HCT116 (cell line): ENCODE results near the gene SLC13A4.

Experiments used
- CEBPB ChIP-seq: IDR thresholded peaks from 2 replicates; pipeline ENCODE4 v1.6.1; 2012; ENCODE audit warnings: low read depth
- EZH2 ChIP-seq: fragments of 200-600 bp; sonication (generic); IDR thresholded peaks from 2 replicates; pipeline ENCODE4 v1.6.1; 2017; ENCODE audit warnings: antibody characterized with exemption, mixed run types
- EZH2phosphoT487 ChIP-seq: fragments of 200-600 bp; IDR thresholded peaks from 2 replicates; pipeline ENCODE4 v1.6.1; 2018; ENCODE audit warnings: antibody characterized with exemption, borderline replicate concordance
- POLR2A ChIP-seq: IDR thresholded peaks from 2 replicates; pipeline ENCODE4 v1.7.0; 2011; ENCODE audit warnings: borderline replicate concordance; ENCODE audit not compliant: insufficient read depth, insufficient read length; ENCODE audit errors: extremely low read depth
- YY1 ChIP-seq: IDR thresholded peaks from 2 replicates; pipeline ENCODE4 v1.6.1; 2011; ENCODE audit warnings: low read length, low read depth, moderate library complexity, mild to moderate bottlenecking; ENCODE audit not compliant: insufficient replicate concordance; ENCODE audit errors: extremely low read depth
- ZNF274 ChIP-seq: fragments of 200-500 bp; sonication (Bioruptor generic); IDR thresholded peaks from 2 replicates; pipeline ENCODE4 v1.6.1; 2014; ENCODE audit warnings: mild to moderate bottlenecking, low read depth, low read length, inconsistent platforms
- TF ChIP-seq, protein P1 (sequence below), 3 experiments: fragments of 200-600 bp in 1 of 3; sonication (generic) in 1 of 3; IDR thresholded peaks in 2 of 3; conservative IDR thresholded peaks in 1 of 3; 2 replicates each; pipeline ENCODE4 v1.5.1; 2012 to 2017; ENCODE audit warnings: low read depth in 2 of 3, low read length in 2 of 3, antibody characterized with exemption in 1 of 3, borderline replicate concordance in 1 of 3, control low read depth in 1 of 3, mild to moderate bottlenecking in 1 of 3, mixed read lengths in 1 of 3, mixed run types in 1 of 3, moderate library complexity in 1 of 3; ENCODE audit not compliant: insufficient read depth in 1 of 3

DNA sequence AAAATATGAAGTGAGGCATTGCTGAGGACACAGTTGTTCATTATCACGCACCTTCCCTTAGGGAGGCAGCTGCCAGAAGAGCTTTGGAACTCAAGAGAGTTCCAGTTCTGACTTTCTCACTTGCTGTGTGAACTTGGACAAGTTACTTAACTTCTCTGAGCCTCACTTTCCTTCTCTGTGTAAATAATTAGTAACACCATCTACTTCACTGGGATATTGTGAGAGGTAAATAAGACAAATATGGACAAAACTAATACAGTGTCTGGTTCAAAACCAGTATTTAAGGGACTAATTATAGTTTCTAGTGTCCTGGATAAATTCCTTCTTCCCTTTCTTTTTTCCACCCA, 6.3 kb upstream of the SLC13A4 start:
- TF ChIP-seq, protein P1, sequence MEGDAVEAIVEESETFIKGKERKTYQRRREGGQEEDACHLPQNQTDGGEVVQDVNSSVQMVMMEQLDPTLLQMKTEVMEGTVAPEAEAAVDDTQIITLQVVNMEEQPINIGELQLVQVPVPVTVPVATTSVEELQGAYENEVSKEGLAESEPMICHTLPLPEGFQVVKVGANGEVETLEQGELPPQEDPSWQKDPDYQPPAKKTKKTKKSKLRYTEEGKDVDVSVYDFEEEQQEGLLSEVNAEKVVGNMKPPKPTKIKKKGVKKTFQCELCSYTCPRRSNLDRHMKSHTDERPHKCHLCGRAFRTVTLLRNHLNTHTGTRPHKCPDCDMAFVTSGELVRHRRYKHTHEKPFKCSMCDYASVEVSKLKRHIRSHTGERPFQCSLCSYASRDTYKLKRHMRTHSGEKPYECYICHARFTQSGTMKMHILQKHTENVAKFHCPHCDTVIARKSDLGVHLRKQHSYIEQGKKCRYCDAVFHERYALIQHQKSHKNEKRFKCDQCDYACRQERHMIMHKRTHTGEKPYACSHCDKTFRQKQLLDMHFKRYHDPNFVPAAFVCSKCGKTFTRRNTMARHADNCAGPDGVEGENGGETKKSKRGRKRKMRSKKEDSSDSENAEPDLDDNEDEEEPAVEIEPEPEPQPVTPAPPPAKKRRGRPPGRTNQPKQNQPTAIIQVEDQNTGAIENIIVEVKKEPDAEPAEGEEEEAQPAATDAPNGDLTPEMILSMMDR (IDR thresholded peaks at IDR 0.05 in 2 of 3, conservative IDR thresholded peaks at IDR 0.05 in 1 of 3; ENCODE audit: borderline replicate concordance in 1 of 3, insufficient read depth in 1 of 3, low read depth in 2 of 3, low read length in 2 of 3) = no peak
- no peak for TF ChIP-seq ZNF274
- no peak for TF ChIP-seq EZH2phosphoT487
- no peak for TF ChIP-seq EZH2
- no peak for TF ChIP-seq POLR2A
- no peak for TF ChIP-seq YY1
- no peak for TF ChIP-seq CEBPB
